HG02943 (cell line): ENCODE measurements around the gene SIGLECL1.
"Not testable (repeated sequence)": the region's sequence is repeated elsewhere in the genome, so short reads cannot be mapped to it uniquely, and the experiment has no call there.

Experiments used
- ATAC-seq: cut with Tn5 transposase; IDR thresholded peaks from one replicate; pipeline ENCODE4 v1.9.1; 2021; ENCODE audit warnings: mild to moderate bottlenecking, low read depth, moderate library complexity; ENCODE audit not compliant: unreplicated experiment

The SIGLECL1 gene

GRCh38 chr19:51250786-51251467 lies at the start of gene SIGLECL1:
Gene SIGLECL1 (plus strand): TSS chr19:51251080. CDS start chr19:51264073, 12,993 bp downstream.
- ATAC-seq, result no peak

- ATAC-seq, result no peak
These were observed 49.2 kb upstream of the SIGLECL1 start for GRCh38 chr19:51201712-51202111.

GRCh38 chr19:51203916-51204315 lies 47.0 kb upstream of the SIGLECL1 start:
- ATAC-seq, result no peak

GRCh38 chr19:51204321-51204720 lies 46.6 kb upstream of the SIGLECL1 start:
- no peak for ATAC-seq

GRCh38 chr19:51207747-51208146 lies 43.1 kb upstream of the SIGLECL1 start:
- ATAC-seq, result no peak

GRCh38 chr19:51210191-51210784 lies 40.6 kb upstream of the SIGLECL1 start:
- ATAC-seq, result no peak

- not testable (repeated sequence) for ATAC-seq
These were observed 40.0 kb upstream of the SIGLECL1 start for GRCh38 chr19:51210874-51211361.

- ATAC-seq, result no peak
These were observed 39.0 kb upstream of the SIGLECL1 start for GRCh38 chr19:51211833-51212232.

GRCh38 chr19:51219307-51219706 lies 31.6 kb upstream of the SIGLECL1 start:
- no peak for ATAC-seq

- no peak for ATAC-seq
These were observed 30.9 kb upstream of the SIGLECL1 start for GRCh38 chr19:51219971-51220370.

GRCh38 chr19:51220996-51221395 lies 29.9 kb upstream of the SIGLECL1 start:
- no peak for ATAC-seq

- ATAC-seq, result no peak
These were observed 26.7 kb upstream of the SIGLECL1 start for GRCh38 chr19:51224163-51224641.

GRCh38 chr19:51224898-51225393 lies 25.9 kb upstream of the SIGLECL1 start, which contains the start of gene CD33:
Gene CD33 (plus strand): TSS chr19:51225080. CDS start chr19:51225119, 39 bp downstream.
- ATAC-seq, result not testable (repeated sequence)

- no peak for ATAC-seq
These were observed 24.8 kb upstream of the SIGLECL1 start for GRCh38 chr19:51226067-51226466.

GRCh38 chr19:51227326-51227725 lies 23.6 kb upstream of the SIGLECL1 start:
- no peak for ATAC-seq

GRCh38 chr19:51227966-51228365 lies 22.9 kb upstream of the SIGLECL1 start:
- no peak for ATAC-seq

GRCh38 chr19:51240866-51241265 lies 10.0 kb upstream of the SIGLECL1 start:
- ATAC-seq, result no peak

GRCh38 chr19:51242881-51243630 lies 7.8 kb upstream of the SIGLECL1 start:
- no peak for ATAC-seq

GRCh38 chr19:51246164-51246552 lies 4.7 kb upstream of the SIGLECL1 start:
- no peak for ATAC-seq

GRCh38 chr19:51247972-51248590 lies 2.8 kb upstream of the SIGLECL1 start:
- no peak for ATAC-seq

GRCh38 chr19:51251468-51251820 lies 564 bp downstream of the SIGLECL1 start:
- ATAC-seq, result no peak
